Measurements from ENCODE around the gene RBKS. TPM values are rescaled to one million over a fixed set of nuclear protein-coding genes. Genes with fewer than 3 reads are reported as not detected.
A peak's percentile ranks its signal among the peaks of the same experiment; 100 is the strongest.

The RBKS gene
- total and polyA plus RNA-seq, 2 of the 13 experiments (the other 11 are each of a cell fraction or from before 2014, with no cell fraction given), result 7.7 to 8.3 TPM

DNA sequence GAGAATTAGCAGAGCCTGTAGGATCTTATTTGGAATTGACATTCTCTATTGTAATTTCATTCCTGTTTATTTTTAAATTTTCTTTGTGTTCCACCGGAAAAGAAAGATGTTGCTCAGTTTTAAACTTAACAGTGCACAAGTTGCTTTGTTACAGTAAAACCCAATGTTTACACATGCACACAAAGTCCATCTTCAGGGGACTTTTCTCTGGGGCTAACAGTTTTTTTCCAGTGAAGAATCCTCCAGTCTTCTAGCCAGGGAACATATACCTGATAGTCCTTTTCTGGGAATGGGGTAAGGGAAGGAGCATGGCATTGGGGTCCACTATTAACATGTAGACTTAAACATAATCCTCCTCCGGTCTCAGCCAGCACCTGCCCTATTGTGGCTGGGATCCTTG lies 143.9 kb downstream of the RBKS start (continued):
- no peak for TF ChIP-seq ZNF570 (CRISPR knock-in tag; IDR thresholded peaks at IDR 0.05; ENCODE audit: borderline replicate concordance)
- TF ChIP-seq, protein P1, sequence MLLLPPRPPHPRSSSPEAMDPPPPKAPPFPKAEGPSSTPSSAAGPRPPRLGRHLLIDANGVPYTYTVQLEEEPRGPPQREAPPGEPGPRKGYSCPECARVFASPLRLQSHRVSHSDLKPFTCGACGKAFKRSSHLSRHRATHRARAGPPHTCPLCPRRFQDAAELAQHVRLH (CRISPR knock-in tag; IDR thresholded peaks at IDR 0.05; ENCODE audit: borderline replicate concordance, low read depth), result no peak
- TF ChIP-seq ESRRA (CRISPR knock-in tag; IDR thresholded peaks at IDR 0.05; ENCODE audit: low read depth), result no peak
- TF ChIP-seq ZNF879 (CRISPR knock-in tag; IDR thresholded peaks at IDR 0.05), result no peak
- TF ChIP-seq ZSCAN30 (CRISPR knock-in tag; IDR thresholded peaks at IDR 0.05), result no peak
- TF ChIP-seq, protein P2, sequence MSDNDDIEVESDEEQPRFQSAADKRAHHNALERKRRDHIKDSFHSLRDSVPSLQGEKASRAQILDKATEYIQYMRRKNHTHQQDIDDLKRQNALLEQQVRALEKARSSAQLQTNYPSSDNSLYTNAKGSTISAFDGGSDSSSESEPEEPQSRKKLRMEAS (IDR thresholded peaks at IDR 0.05), result 0 out of 2 replicates have a peak, but pooled peaks have one; percentile 16
- no peak for TF ChIP-seq ZNF501 (CRISPR knock-in tag; IDR thresholded peaks at IDR 0.05)
- TF ChIP-seq ZKSCAN1 (IDR thresholded peaks at IDR 0.05; ENCODE audit: low read length), result no peak
- no peak for TF ChIP-seq ZNF34 (CRISPR knock-in tag; IDR thresholded peaks at IDR 0.05; ENCODE audit: borderline replicate concordance)
- peak; percentile 74 for TF ChIP-seq NCOA2 (CRISPR knock-in tag; IDR thresholded peaks at IDR 0.05)
- TF ChIP-seq ZFP41 (CRISPR knock-in tag; IDR thresholded peaks at IDR 0.05; ENCODE audit: borderline replicate concordance), result no peak
- TF ChIP-seq ZBTB20 (CRISPR knock-in tag; IDR thresholded peaks at IDR 0.05; ENCODE audit: borderline replicate concordance, low read depth), result no peak
- TF ChIP-seq ZNF550 (CRISPR knock-in tag; IDR thresholded peaks at IDR 0.05; ENCODE audit: borderline replicate concordance), result no peak
- TF ChIP-seq SATB2 (CRISPR knock-in tag; IDR thresholded peaks at IDR 0.05), result no peak
- TF ChIP-seq MED13 (CRISPR knock-in tag; IDR thresholded peaks at IDR 0.05), result no peak
- TF ChIP-seq ERF (CRISPR knock-in tag; IDR thresholded peaks at IDR 0.05), result 0 out of 2 replicates have a peak, but pooled peaks have one; percentile 42
- TF ChIP-seq ZNF44 (CRISPR knock-in tag; IDR thresholded peaks at IDR 0.05), result no peak
- TF ChIP-seq ETV6 (CRISPR knock-in tag; conservative IDR thresholded peaks at IDR 0.05), result no peak
- no peak for TF ChIP-seq POLR2A (IDR thresholded peaks at IDR 0.05; ENCODE audit: insufficient read depth in 1 of 2, low read depth in 2 of 2, low read length in 2 of 2)
- TF ChIP-seq, protein P3, sequence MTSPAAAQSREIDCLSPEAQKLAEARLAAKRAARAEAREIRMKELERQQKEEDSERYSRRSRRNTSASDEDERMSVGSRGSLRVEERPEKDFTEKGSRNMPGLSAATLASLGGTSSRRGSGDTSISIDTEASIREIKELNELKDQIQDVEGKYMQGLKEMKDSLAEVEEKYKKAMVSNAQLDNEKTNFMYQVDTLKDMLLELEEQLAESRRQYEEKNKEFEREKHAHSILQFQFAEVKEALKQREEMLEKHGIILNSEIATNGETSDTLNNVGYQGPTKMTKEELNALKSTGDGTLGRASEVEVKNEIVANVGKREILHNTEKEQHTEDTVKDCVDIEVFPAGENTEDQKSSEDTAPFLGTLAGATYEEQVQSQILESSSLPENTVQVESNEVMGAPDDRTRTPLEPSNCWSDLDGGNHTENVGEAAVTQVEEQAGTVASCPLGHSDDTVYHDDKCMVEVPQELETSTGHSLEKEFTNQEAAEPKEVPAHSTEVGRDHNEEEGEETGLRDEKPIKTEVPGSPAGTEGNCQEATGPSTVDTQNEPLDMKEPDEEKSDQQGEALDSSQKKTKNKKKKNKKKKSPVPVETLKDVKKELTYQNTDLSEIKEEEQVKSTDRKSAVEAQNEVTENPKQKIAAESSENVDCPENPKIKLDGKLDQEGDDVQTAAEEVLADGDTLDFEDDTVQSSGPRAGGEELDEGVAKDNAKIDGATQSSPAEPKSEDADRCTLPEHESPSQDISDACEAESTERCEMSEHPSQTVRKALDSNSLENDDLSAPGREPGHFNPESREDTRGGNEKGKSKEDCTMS (CRISPR knock-in tag; conservative IDR thresholded peaks at IDR 0.05), result no peak
- TF ChIP-seq ELF4 (CRISPR knock-in tag; IDR thresholded peaks at IDR 0.05; ENCODE audit: borderline replicate concordance), result no peak
- TF ChIP-seq, protein P4, sequence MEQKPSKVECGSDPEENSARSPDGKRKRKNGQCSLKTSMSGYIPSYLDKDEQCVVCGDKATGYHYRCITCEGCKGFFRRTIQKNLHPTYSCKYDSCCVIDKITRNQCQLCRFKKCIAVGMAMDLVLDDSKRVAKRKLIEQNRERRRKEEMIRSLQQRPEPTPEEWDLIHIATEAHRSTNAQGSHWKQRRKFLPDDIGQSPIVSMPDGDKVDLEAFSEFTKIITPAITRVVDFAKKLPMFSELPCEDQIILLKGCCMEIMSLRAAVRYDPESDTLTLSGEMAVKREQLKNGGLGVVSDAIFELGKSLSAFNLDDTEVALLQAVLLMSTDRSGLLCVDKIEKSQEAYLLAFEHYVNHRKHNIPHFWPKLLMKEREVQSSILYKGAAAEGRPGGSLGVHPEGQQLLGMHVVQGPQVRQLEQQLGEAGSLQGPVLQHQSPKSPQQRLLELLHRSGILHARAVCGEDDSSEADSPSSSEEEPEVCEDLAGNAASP (CRISPR knock-in tag; IDR thresholded peaks at IDR 0.05; ENCODE audit: borderline replicate concordance), result no peak; the same call in 1 of the 2 replicates
- no peak for TF ChIP-seq ZNF296 (CRISPR knock-in tag; conservative IDR thresholded peaks at IDR 0.05)
- TF ChIP-seq EZH2 (conservative IDR thresholded peaks at IDR 0.05; ENCODE audit: low read depth, low read length), result no peak
- TF ChIP-seq FOXA3 (CRISPR knock-in tag; IDR thresholded peaks at IDR 0.05), result peak; percentile 98
- TF ChIP-seq SYNCRIP (IDR thresholded peaks at IDR 0.05; ENCODE audit: insufficient read depth, low read depth, low read length), result no peak
- no peak for TF ChIP-seq NAIF1 (CRISPR knock-in tag; IDR thresholded peaks at IDR 0.05; ENCODE audit: borderline replicate concordance)
- no peak for TF ChIP-seq TOPORS (CRISPR knock-in tag; IDR thresholded peaks at IDR 0.05)

Measured in HepG2 (cell line).